GM19455 (cell line): Measurements from ENCODE around the gene FICD.
A peak's percentile ranks its signal among the peaks of the same experiment; 100 is the strongest.

ENCODE experiments used
- ATAC-seq: cut with Tn5 transposase; IDR thresholded peaks from one replicate; pipeline ENCODE4 v1.9.1; 2021; ENCODE audit not compliant: unreplicated experiment

Gene FICD

DNA sequence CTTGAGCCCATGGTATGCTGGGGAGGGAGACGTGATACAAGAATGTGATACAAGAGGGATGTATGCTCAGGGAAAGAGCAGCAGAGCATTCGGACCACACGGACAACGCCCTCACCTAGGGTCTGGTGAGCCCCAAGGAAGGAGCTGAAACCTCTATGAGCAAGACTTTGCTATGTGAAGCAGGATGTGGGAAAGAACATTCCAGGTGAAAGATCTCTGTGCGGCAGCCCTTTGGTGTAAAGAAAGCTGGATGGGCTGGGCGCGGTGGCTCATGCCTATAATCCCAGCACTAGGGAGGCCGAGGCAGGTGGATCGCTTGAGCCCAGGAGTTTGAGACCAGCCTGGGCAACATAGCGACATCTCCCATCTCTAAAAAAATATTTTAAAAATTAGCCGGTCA is 16.9 kb upstream of the FICD start:
- ATAC-seq: no peak

- ATAC-seq: no peak
These were observed 12.2 kb upstream of the FICD start for GRCh38 chr12:108502922-108503321.

- no peak for ATAC-seq
These were observed 9.9 kb upstream of the FICD start for GRCh38 chr12:108505129-108505528.

DNA sequence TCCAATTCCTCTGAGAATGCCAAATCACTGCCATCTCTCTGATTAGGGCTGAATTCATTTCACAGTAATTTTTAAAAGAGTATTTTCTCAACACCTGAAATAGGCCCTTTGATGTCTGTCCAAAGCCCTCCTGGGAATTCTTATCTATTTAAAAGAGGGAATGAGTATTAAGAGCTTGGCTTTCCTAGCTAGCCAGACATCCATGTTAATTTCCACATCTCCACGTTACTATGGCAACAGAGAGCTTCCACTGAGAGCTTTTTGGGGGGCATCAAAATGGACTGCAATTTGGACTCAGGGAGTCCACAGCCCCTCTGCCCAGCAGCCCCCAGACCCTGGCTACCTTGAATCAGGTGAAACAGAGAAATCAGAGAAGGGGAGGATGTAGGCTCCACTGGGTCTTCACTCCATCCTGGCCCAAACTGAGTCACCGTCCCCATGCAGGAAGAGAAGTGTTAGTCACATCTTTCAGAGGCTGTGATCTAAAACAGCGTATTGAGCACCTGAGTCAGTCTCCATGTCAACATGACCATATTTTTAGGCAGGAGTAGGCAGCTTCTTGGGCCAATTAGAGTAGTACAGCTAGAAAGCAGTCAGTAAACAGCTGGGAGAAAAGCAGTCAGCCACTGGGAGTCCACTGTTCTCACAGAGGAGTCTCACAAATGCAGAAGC is 7.0 kb upstream of the FICD start:
- ATAC-seq: no peak

DNA sequence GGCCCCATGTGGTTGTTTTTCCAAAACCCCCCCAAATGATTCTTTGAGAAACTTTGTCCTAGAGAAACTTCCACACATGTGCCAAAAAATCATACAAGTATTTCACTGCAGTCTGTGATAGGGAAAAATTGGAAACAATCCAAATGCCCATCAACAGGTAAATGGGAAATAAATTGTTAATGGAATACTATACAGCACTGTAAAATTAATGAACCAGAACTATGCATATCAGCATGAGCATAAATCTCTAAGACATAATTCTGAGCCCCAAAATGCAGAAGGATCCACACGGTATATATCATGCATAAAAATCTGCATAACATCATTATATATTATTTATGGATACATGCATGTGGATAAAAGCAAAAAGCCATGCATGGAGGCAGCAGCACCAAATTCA is 5.3 kb upstream of the FICD start:
- ATAC-seq: no peak

- ATAC-seq: no peak
These were observed 4.2 kb upstream of the FICD start for GRCh38 chr12:108510836-108511235.

GRCh38 chr12:108511633-108512540 is 3.2 kb upstream of the FICD start:
- no peak for ATAC-seq

DNA sequence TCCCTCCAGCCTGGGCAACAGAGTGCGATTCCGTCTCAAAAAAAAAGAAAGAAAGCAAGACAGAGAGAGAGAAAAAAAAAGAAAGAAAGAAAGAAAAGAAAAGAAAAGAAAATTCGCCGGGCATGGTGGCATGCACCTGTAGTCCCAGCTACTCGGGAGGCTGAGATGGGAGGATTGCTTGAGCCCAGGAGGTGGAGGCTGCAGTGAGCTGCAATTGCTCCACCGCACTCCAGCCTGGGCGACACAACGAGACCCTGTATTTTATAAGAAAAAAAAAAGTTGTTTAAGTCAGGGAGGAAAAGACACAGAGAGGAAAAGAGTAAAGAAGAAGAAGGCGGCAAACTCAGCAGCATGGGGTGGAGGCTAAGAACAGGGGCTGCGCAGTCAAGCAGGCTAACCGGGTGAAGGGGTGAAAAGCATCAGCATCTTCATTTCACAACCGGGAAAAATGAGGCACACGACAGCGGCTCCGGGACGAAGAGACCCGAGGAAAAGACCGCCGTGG is 557 bp upstream of the FICD start:
- ATAC-seq: peak; percentile 10

DNA sequence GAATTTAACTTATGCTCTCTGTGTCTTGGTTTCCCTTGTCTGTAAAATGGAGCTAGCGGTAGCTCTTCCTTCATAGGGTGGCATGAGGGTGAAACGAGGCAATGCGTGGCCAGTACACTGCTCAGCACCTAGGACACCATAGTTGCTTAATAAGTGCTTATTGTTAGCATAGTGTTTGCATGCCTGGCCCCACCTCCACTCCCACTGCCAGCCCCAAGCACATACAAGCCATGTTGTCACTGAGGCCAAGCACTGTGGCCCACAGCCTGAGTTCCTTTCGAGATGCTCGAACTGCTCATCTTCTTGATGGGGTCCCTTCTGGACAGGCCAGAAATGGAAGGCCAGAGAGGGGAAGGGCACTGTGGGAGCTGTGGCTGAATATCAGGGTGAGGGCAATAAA is 839 bp downstream of the FICD start:
- no peak for ATAC-seq

DNA sequence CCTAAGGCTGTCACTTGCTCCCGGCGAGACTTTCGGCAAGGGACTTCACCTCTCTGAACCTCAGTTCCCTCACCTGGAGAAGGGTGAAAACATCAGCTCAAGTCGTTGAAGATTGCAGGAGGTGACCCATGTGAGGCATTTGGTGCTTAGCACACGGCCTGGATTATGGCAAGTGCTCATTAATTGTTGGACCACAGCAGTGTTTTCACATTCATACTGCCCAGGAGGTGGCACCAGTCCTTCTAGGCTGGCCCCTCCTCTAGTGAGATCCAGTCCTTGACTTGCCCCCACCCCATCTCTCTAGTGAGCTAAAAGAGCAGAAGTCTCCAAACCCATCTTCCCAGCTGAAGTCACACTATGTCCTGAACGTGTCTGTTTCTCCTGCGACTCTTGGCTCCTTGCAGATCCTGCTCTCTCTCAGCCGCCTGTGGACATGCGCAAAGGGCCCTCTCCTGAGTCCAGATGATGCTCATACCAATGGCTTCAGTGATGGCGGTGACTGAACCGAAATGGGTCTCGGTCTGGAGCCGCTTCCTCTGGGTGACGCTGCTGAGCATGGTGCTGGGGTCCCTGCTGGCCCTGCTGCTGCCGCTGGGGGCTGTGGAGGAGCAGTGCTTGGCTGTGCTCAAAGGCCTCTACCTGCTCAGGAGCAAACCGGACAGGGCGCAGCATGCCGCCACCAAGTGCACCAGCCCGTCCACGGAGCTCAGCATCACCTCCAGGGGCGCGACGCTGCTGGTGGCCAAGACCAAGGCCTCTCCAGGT is 1.6 kb downstream of the FICD start:
- no peak for ATAC-seq

- ATAC-seq: no peak
These were observed 2.4 kb downstream of the FICD start for GRCh38 chr12:108517288-108518100.

DNA sequence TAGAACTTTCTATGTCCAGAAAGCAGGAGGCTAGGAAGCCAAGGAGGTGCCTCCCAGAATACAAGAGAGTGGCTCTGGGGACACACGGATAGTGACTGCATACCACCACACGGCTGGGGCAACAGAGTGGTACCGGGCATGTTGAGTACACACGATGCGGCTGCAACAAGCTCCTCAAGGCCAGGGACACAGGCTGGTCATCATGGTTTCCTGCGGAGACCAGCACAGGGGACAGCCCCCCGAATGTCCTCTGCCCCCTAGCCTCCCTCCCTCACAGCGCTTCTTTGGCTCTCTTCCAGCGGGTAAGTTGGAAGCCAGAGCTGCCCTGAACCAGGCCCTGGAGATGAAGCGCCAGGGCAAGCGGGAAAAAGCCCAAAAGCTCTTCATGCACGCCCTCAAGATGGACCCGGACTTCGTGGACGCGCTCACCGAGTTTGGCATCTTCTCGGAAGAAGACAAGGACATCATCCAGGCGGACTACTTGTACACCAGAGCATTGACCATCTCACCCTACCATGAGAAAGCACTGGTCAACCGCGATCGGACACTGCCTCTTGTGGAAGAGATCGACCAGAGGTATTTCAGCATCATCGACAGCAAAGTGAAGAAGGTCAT is 3.1 kb downstream of the FICD start:
- no peak for ATAC-seq

DNA sequence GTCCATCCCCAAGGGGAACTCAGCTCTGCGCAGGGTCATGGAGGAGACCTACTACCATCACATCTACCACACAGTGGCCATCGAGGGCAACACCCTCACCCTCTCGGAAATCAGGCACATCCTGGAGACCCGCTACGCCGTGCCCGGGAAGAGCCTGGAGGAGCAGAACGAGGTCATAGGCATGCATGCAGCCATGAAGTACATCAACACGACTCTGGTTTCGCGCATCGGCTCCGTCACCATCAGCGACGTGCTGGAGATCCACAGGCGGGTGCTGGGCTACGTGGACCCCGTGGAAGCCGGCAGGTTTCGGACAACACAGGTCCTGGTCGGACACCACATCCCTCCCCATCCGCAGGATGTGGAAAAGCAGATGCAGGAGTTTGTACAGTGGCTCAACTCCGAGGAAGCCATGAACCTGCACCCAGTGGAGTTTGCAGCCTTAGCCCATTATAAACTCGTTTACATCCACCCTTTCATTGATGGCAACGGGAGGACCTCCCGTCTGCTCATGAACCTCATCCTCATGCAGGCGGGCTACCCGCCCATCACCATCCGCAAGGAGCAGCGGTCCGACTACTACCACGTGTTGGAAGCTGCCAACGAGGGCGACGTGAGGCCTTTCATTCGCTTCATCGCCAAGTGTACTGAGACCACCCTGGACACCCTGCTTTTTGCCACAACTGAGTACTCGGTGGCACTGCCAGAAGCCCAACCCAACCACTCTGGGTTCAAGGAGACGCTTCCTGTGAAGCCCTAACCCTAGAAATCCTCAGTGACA is 3.8 kb downstream of the FICD start:
- no peak for ATAC-seq

DNA sequence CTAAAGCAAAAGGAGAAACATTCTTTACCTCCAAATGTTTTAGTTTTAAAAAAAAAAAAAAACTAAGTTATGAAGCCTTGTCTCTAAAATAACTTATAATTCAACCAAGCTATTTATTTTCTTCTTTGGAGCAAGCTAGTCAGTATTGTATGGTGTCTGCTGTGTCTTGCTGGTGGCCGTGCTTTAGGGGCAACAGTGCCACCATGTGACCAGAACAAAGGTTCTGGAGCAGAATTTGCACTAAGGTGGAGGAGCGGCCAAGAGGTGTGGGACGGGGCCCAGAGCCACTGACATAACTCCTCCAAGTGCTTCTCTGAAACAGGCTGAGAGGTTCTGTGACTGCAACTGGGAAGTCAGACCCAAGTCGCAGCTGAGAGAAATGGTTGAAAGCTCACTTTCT is 4.5 kb downstream of the FICD start:
- no peak for ATAC-seq

GRCh38 chr12:108523365-108523764 is 8.3 kb downstream of the FICD start:
- no peak for ATAC-seq

DNA sequence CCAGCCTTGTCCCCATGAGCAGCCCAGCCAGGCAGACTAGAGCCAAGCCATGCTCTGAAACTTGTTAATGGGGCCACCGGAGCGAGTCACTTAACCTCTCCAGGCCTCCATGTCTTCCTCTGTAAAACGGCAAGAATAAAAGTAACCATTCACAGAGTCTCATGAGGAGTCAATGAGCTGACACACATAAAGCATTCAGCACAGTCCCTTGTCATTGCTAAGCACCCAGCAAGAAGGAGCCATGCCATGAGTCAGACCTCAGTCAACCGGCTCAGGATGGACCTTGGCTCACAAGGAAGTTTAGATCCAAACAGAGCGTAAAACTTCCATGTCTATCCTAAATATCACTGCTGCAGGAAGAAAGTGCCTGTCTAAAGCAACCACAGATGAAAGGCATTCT is 10.6 kb downstream of the FICD start:
- no peak for ATAC-seq

DNA sequence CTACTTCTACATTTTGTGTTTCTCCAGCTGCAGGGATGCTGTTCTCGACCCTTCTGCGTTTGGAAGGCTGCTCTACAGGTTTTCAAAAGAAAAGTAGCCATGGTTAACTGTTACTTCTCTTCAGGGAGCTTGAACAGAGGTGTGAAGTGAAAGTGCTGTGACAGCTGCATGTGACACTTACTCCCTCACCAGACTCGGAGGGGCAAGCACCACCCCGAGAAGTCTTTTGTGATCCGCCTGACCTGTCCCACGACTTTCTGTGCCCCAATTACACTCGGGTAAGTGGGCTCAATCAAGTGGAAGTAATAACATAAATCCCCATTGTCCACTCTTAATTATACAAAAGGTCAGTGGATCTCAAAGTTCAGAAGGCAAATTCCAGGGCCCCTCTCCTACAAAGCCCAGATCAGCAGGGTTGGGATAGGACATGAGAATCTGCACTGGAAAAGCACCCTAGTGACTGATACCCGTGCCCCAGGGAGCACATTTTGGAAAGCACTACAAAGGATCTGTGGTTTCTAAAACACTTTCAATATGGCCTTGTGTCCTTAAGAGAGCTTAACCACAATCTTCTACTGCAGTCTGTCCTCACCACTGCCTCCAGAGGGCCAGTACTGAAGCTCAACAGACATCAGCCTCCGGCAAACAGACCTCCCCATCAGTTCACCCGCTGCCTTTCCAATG is 11.5 kb downstream of the FICD start:
- no peak for ATAC-seq

DNA sequence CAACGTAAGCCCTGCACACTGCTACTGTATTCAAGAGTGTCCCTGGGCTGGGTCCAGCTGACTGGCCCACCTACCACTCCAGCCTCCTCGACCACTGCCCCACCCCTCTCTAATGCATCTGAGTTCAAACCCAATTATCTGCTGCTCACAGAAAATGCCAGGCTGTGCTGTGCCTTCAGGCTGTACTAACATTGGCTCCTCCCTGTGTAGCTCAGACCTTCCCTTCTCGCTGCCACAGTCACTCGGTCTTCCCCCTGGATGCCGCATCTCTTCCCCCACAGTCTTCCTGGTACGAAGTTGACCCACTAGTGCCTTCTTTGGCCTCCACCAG is 12.1 kb downstream of the FICD start:
- ATAC-seq: no peak

DNA sequence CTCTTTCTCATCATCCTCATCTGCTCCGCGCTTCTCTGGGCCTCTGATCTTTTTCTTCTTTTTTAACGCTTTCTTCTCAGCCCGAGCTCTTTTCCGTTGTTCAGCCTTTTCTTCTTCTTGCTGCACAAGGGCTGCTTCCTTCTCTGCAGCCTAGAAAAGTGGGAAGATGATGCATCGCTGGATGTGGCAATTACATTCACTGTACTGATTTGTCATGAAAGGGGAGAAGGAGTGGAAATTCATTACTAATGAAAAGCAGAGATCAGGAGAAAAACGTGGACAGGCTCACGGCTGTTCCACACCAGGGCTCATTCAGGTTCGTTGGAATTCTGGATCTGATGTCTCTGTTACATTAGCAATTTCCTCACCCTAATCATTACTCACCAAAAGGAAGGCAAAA is 15.1 kb downstream of the FICD start:
- ATAC-seq: no peak
